D721Med (cell line): ENCODE data around the gene ZBTB22.
A peak's percentile ranks its signal among the peaks of the same experiment; 100 is the strongest.
"Not testable (repeated sequence)": the region's sequence is repeated elsewhere in the genome, so short reads cannot be mapped to it uniquely, and the experiment has no call there.

Experiments
- DNase-seq: peaks from one replicate; pipeline ENCODE4 v3.0.0; 2011; ENCODE audit warnings: low spot score; ENCODE audit not compliant: insufficient read length
- FAIRE-seq: peaks from 2 replicates; lab custom pipeline; 2011; peaks lifted over from hg19 to GRCh38; lab: Jason Lieb, UNC
- CTCF ChIP-seq: IDR thresholded peaks from 2 replicates; pipeline ENCODE4 v1.5.1; 2012; ENCODE audit warnings: mild to moderate bottlenecking, control low read depth; ENCODE audit not compliant: insufficient read depth; ENCODE audit errors: missing control alignments

Gene ZBTB22

DNA sequence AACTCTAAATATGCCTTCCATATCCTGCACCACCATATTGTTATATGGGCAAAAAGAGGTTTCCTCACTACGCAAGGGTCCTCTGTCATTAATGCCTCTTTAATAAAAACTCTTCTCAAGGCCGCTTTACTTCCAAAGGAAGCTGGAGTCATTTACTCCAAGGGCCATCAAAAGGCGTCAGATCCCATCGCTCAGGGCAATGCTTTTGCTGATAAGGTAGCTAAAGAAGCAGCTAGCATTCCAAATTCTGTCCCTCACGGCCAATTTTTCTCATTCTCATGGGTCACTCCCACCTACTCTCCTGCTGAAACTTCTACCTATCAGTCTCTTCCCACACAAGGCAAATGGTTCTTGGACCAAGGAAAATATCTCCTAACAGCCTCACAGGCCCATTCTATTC lies 30.3 kb upstream of the ZBTB22 start:
- no peak for TF ChIP-seq CTCF
- FAIRE-seq (no peak), DNase-seq (no peak)

DNA sequence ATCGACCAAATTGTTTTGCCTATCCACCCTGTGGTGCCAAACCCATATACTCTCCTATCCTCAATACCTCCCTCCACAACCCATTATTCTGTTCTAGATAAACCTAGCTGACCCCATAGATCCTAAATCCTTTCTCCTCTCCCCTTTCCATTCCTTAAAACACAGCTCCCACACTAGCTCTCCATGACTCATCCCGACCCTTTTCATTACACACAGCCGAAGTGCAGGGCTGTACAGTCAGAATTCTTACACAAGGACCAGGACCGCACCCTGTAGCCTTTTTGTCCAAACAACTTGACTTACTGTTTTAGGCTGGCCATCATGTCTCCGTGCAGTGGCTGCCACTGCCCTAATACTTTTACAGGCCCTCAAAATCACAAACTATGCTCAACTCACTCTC lies 29.4 kb upstream of the ZBTB22 start:
- DNase-seq: not testable (repeated sequence)

GRCh38 chr6:33344701-33345697 lies 27.5 kb upstream of the ZBTB22 start:
- FAIRE-seq: no peak

More for the DNA sequence above, 29.4 kb upstream of the ZBTB22 start:
- FAIRE-seq: not testable (repeated sequence)

GRCh38 chr6:33343953-33344611 lies 26.5 kb upstream of the ZBTB22 start:
- FAIRE-seq: no peak
- TF ChIP-seq CTCF: no peak
- no peak for DNase-seq

More at GRCh38 chr6:33344701-33345697, 27.5 kb upstream of the ZBTB22 start:
- no peak for DNase-seq
- TF ChIP-seq CTCF: peak; percentile 55

DNA sequence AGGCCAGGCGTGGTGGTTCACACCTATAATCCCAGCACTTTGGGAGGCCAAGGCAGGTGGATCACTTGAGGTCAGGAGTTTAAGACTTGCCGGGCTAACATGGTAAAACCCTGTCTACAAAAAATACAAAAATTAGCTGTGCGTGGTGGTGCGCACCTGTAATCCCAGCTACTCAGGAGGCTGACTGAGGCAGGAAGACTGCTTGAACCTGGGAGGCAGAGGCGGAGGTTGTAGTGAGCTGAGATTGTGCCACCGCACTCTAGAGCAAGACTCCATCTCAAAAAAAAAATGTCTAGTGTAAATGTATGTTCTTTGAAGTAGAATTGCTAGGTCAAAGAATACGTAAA lies 26.0 kb upstream of the ZBTB22 start:
- not testable (repeated sequence) for FAIRE-seq, DNase-seq

DNA sequence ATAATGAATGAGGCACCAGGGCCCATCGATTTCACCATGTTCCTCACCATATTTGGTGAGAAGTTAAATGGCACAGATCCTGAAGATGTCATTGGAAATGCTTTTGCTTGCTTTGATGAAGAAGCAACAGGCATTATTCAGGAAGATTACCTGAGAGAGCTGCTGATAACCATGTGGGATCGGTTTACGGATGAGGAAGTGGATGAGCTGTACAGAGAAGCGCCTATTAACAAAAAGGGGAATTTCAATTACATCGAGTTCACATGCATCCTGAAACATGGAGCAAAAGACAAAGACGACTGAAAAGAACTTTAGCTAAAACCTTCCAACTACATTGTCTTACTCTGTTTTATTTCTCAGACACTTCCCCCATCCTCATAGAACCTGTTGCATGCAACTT lies 21.6 kb upstream of the ZBTB22 start:
- TF ChIP-seq CTCF: no peak
- no peak for FAIRE-seq
- no peak for DNase-seq

- FAIRE-seq (no peak), DNase-seq (no peak)
Observed at GRCh38 chr6:33336495-33336894, 19.0 kb upstream of the ZBTB22 start.

More at GRCh38 chr6:33336495-33336894, 19.0 kb upstream of the ZBTB22 start:
- no peak for TF ChIP-seq CTCF
